Measurements from ENCODE around the gene CD6. TPM values are rescaled to one million over a fixed set of nuclear protein-coding genes. Genes with fewer than 3 reads are reported as not detected.

Gene CD6
- total RNA-seq, 1 experiment from 2014 or later, result 1.4 TPM

GRCh38 chr11:61039916-61040315 lies 68.4 kb downstream of the CD6 start (continued):
- TF ChIP-seq FOSL1 (IDR thresholded peaks at IDR 0.05; ENCODE audit: low read depth), result no peak
- no peak for TF ChIP-seq EZH2 (IDR thresholded peaks at IDR 0.05)
- TF ChIP-seq CEBPB (IDR thresholded peaks at IDR 0.05; ENCODE audit: low read depth), result no peak
- no peak for TF ChIP-seq ATF3 (IDR thresholded peaks at IDR 0.05)
- no peak for TF ChIP-seq SRF (IDR thresholded peaks at IDR 0.05; ENCODE audit: low read depth)
- no peak for TF ChIP-seq YY1 (IDR thresholded peaks at IDR 0.05; ENCODE audit: extremely low read depth, insufficient replicate concordance, low read depth, low read length)
- TF ChIP-seq ZFX (IDR thresholded peaks at IDR 0.05), result no peak
- TF ChIP-seq POLR2AphosphoS5 (IDR thresholded peaks at IDR 0.05; ENCODE audit: low read depth, low read length), result no peak
- TF ChIP-seq TCF7L2 (IDR thresholded peaks at IDR 0.05; ENCODE audit: borderline replicate concordance, extremely low read depth, insufficient read depth, insufficient read length), result no peak

DNA sequence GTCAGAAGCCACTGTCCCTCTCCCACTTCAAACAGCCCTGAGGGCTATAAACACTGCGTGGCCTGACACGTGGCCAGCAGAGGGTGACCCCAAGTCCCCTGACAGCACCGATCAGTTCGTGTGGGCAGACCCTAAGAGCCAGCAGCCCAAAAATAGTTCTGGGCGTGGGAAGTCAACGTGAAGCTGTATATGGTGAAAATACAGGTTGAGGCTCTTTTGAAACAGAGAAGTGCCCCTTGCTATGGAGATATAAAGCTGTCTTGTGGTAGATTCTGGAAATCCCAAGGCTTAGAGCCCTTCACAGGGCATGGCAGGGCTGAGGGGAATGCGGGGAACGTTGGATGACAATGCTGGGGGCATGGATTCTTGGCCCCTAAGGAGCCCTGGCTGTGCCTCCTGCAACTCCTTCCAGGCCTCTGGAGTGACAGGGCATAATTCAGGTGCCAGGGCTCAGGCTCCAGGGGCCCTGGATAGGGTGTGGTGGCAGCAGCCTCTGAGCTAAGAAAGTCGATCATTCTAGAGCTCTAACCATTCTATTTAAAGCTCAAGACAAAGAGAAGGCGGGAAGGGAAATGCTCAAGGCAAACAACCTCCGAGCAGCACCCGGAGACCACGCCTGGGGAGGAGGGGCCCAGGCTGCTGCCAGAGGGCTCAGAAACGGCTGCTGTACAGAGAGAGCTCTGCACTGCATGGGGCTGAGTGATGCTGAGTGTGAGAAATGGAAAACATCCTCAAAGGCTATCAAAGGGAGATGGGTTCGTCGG lies 70.5 kb downstream of the CD6 start:
- no peak for TF ChIP-seq CBX3 (IDR thresholded peaks at IDR 0.05; ENCODE audit: low read depth)
- no peak for TF ChIP-seq YY1 (IDR thresholded peaks at IDR 0.05; ENCODE audit: extremely low read depth, insufficient replicate concordance, low read depth, low read length)
- no peak for TF ChIP-seq SRF (IDR thresholded peaks at IDR 0.05; ENCODE audit: low read depth)
- TF ChIP-seq SP1 (IDR thresholded peaks at IDR 0.05; ENCODE audit: low read depth), result no peak
- TF ChIP-seq ATF3 (IDR thresholded peaks at IDR 0.05), result no peak
- TF ChIP-seq, protein P1, sequence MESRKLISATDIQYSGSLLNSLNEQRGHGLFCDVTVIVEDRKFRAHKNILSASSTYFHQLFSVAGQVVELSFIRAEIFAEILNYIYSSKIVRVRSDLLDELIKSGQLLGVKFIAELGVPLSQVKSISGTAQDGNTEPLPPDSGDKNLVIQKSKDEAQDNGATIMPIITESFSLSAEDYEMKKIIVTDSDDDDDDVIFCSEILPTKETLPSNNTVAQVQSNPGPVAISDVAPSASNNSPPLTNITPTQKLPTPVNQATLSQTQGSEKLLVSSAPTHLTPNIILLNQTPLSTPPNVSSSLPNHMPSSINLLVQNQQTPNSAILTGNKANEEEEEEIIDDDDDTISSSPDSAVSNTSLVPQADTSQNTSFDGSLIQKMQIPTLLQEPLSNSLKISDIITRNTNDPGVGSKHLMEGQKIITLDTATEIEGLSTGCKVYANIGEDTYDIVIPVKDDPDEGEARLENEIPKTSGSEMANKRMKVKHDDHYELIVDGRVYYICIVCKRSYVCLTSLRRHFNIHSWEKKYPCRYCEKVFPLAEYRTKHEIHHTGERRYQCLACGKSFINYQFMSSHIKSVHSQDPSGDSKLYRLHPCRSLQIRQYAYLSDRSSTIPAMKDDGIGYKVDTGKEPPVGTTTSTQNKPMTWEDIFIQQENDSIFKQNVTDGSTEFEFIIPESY (IDR thresholded peaks at IDR 0.05; ENCODE audit: extremely low read depth, insufficient replicate concordance, low read length), result no peak
- TF ChIP-seq EGR1 (IDR thresholded peaks at IDR 0.05; ENCODE audit: low read depth), result no peak
- TF ChIP-seq CEBPB (IDR thresholded peaks at IDR 0.05; ENCODE audit: low read depth), result no peak
- no peak overlapping the region for H3K9ac ChIP-seq (ENCODE audit: low read length)
- ATAC-seq, result no peak
- H4K20me1 ChIP-seq (ENCODE audit: insufficient read depth), result no peaks in the 10 kb centered on the region
- H3K4me2 ChIP-seq (ENCODE audit: low read length), result no peak overlapping the region
- no peaks in the 10 kb centered on the region for H3K79me2 ChIP-seq (ENCODE audit: insufficient read depth, low read length)
- H3K9me2 ChIP-seq (ENCODE audit: insufficient read depth), result no peaks in the 10 kb centered on the region
- ChIA-PET CTCF (no interaction called here), POLR2A (no interaction called here), RAD21 (ENCODE audit: low non-redundant PET in 1 of 2, low total read pairs in 2 of 2, uncharacterized antibody in 2 of 2, unreplicated experiment in 2 of 2) (no interaction called here)
- no peak overlapping the region for H3K4me3 ChIP-seq (replicated peaks in 1 of 2; ENCODE audit: low read depth in 1 of 2, low read length in 2 of 2)
- intact Hi-C loops (cut with micrococcal nuclease), result no loop called here
- no peaks in the 10 kb centered on the region; a peak in 1 of 4 replicates for H3K4me1 ChIP-seq (ENCODE audit: control insufficient read depth in 1 of 2, insufficient read depth in 2 of 2, low read length in 2 of 2)
- BruUV-seq (replicated peaks), result no TSS peak
- H3K9me3 ChIP-seq (ENCODE audit: control insufficient read depth in 1 of 2, insufficient read depth in 1 of 2, low read depth in 1 of 2, low read length in 2 of 2), result no peaks in the 10 kb centered on the region
- no peaks in the 10 kb centered on the region for H3K27me3 ChIP-seq (ENCODE audit: insufficient read depth, low read length)
- no peaks in the 10 kb centered on the region for H3K36me3 ChIP-seq (ENCODE audit: control insufficient read depth in 1 of 2, insufficient read depth in 2 of 2, low read length in 2 of 2)
- H3K27ac ChIP-seq (ENCODE audit: low read depth, low read length), result no peak overlapping the region
- no peak overlapping the region for H2AFZ ChIP-seq (ENCODE audit: low read depth, low read length, poor library complexity, severe bottlenecking)
- no peak for DNase-seq (ENCODE audit: low read depth, low spot score)

All from HCT116 (cell line).